ENCODE data around the gene GREM1. TPM values are rescaled to one million over a fixed set of nuclear protein-coding genes. Genes with fewer than 3 reads are reported as not detected.

Gene GREM1
- total and polyA plus RNA-seq, 7 donors, result 2.5 to 33.2 (median 25.5) TPM

GRCh38 chr15:32739522-32740063 lies 21.8 kb downstream of the GREM1 start:
- Histone ChIP-seq H3K27ac (no peak overlapping the region), H3K4me3 (no peak overlapping the region), H3K27me3 (no peaks in the 10 kb centered on the region), H3K9me3 (no peaks in the 10 kb centered on the region), H3K36me3 (no peaks in the 10 kb centered on the region), H3K4me1 (no peaks in the 10 kb centered on the region)
- DNase-seq, result no peak
- 89 to 90% methylated on average over 1 of the region's 1 CpG for WGBS, 2 donors
- TF ChIP-seq POLR2A (IDR thresholded peaks at IDR 0.05) (no peak), EP300 (IDR thresholded peaks at IDR 0.05) (no peak), POLR2AphosphoS5 (IDR thresholded peaks at IDR 0.05) (no peak), CTCF (IDR thresholded peaks at IDR 0.05) (no peak)
- intact Hi-C loops (cut with DNase I), result no loop called here

DNA sequence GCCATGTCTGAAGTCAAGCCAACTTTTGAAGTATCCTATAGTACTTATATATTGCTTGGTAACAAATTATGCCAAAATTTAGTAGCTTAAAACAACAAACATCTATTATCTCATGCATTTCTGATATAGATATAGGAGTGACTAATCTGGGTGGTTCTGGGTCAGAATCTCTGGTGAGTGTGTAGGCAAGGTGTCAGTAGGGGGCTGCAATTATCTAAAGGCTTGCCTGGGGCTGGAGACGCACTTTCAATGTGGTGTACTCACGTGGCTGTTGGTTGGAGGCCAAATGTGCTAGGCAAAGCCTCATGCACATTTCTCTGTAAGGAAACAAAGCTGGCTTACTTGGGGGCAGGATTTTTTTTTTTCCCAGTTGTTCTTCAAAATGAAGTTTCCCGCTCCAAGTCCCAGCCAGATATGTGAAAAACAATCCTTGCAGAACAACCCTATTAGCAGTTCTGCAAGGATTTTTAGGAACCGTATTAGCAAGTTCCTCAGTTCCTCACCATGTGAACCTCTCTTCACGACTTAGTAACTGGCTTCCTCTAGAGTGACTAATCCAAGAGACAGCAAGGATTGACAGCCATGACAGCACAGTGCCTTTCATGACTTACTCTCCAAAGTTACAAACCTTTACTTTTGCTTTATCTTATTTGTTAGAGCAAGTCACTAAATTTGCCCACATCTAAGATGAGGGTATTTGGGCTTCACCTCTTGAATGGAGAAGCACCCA lies 25.8 kb downstream of the GREM1 start:
- TF ChIP-seq EP300 (IDR thresholded peaks at IDR 0.05) (no peak), POLR2A (IDR thresholded peaks at IDR 0.05) (no peak), CTCF (IDR thresholded peaks at IDR 0.05) (no peak), POLR2AphosphoS5 (IDR thresholded peaks at IDR 0.05) (no peak)
- DNase-seq, result no peak
- Histone ChIP-seq H3K27me3 (no peaks in the 10 kb centered on the region), H3K4me1 (no peaks in the 10 kb centered on the region), H3K36me3 (no peaks in the 10 kb centered on the region), H3K4me3 (no peak overlapping the region), H3K9me3 (no peaks in the 10 kb centered on the region), H3K27ac (no peak overlapping the region)
- intact Hi-C loops (cut with DNase I), result no loop called here
- WGBS, 2 donors, result 65 to 66% methylated on average over 5 of the region's 5 CpGs

DNA sequence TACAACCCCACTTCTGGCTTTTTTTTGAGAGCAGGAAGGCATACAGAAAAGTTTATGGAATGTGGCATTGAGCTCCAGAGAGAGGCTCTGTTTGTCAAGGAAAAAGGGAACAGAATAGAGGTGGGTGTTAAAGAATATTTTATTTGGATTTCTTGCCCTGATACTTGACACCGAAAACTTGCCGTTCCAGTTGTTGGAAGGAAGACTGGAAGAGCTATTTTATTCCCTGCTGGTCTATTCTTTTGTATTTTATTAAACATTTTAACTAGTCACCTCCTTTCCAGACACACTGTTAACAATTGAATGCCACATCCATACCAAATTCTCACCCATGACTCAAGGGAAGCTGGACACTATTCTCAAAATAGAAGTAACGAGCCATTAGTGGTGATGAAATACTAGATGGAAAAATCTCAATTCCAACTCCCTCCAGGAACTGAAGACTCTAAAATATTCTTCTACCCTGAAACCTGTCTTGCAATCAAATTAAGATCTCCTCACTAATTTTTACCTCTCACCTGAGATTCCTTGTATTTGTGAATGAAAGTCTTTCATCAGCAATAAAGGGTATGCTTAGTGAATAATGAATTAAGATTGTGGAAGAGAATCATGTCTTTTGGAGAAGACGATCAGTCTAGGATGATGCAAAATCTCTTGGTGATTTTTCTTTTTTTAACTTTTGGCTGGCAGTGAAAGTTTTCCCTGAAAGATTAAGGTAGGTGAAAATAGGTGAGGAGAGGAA lies 28.5 kb downstream of the GREM1 start:
- Histone ChIP-seq H3K36me3 (no peaks in the 10 kb centered on the region), H3K4me3 (no peak overlapping the region), H3K9me3 (no peaks in the 10 kb centered on the region), H3K27me3 (no peaks in the 10 kb centered on the region), H3K27ac (no peak overlapping the region), H3K4me1 (no peaks in the 10 kb centered on the region)
- no peak for TF ChIP-seq POLR2AphosphoS5 (IDR thresholded peaks at IDR 0.05)
- TF ChIP-seq POLR2A (IDR thresholded peaks at IDR 0.05), result no peak
- no peak for TF ChIP-seq EP300 (IDR thresholded peaks at IDR 0.05)
- TF ChIP-seq CTCF (IDR thresholded peaks at IDR 0.05), result no peak
- 79 to 95% methylated on average over 4 of the region's 4 CpGs for WGBS, 2 donors
- intact Hi-C loops (cut with DNase I), result no loop called here
- DNase-seq, result no peak

DNA sequence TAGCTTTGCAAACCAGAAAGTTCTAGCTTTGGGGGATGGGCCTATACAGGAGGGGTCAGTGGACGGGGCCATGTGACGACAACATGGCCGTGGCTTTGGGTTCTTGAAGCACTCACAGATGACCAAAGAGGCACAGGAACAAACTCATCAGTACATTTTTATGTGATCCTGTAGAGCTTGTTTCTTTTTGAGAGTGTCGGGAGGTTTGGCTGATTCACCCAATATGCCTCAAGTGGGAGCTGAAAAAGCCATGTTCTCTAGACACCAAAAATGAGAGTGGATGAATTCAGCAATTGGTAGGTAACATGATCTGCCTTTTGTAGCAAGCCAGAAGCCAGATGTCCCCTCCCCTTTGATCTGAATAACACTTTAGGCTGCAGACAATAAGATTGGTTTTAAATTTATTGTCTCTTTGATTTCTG lies 30.1 kb downstream of the GREM1 start:
- TF ChIP-seq POLR2AphosphoS5 (IDR thresholded peaks at IDR 0.05) (no peak), EP300 (IDR thresholded peaks at IDR 0.05) (no peak), CTCF (IDR thresholded peaks at IDR 0.05) (no peak), POLR2A (IDR thresholded peaks at IDR 0.05) (no peak)
- no peaks in the 10 kb centered on the region for H3K9me3 ChIP-seq
- no peaks in the 10 kb centered on the region for H3K4me1 ChIP-seq
- intact Hi-C loops (cut with DNase I), result no loop called here
- DNase-seq, result no peak
- H3K36me3 ChIP-seq, result no peaks in the 10 kb centered on the region
- no peaks in the 10 kb centered on the region for H3K27me3 ChIP-seq
- no peak overlapping the region for H3K27ac ChIP-seq
- H3K4me3 ChIP-seq, result no peak overlapping the region
- WGBS, 2 donors, result 92 to 93% methylated on average over 4 of the region's 4 CpGs
